Measurements from ENCODE around the gene AAMP. TPM values are rescaled to one million over a fixed set of nuclear protein-coding genes. Genes with fewer than 3 reads are reported as not detected.

AAMP gene
- total RNA-seq, 1 donor from 2014 or later: 79.2 TPM

GRCh38 chr2:218271487-218271797 is 1.5 kb upstream of the AAMP start:
- H3K36me3 Mint-ChIP-seq (ENCODE audit: insufficient read depth): peaks cover 13% of the 10 kb centered on the region
- TF ChIP-seq, protein P1, sequence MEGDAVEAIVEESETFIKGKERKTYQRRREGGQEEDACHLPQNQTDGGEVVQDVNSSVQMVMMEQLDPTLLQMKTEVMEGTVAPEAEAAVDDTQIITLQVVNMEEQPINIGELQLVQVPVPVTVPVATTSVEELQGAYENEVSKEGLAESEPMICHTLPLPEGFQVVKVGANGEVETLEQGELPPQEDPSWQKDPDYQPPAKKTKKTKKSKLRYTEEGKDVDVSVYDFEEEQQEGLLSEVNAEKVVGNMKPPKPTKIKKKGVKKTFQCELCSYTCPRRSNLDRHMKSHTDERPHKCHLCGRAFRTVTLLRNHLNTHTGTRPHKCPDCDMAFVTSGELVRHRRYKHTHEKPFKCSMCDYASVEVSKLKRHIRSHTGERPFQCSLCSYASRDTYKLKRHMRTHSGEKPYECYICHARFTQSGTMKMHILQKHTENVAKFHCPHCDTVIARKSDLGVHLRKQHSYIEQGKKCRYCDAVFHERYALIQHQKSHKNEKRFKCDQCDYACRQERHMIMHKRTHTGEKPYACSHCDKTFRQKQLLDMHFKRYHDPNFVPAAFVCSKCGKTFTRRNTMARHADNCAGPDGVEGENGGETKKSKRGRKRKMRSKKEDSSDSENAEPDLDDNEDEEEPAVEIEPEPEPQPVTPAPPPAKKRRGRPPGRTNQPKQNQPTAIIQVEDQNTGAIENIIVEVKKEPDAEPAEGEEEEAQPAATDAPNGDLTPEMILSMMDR (IDR thresholded peaks at IDR 0.05; ENCODE audit: unreplicated experiment): no peak
- peak overlapping the region; percentile 97 for H3K27ac Mint-ChIP-seq
- no peak for DNase-seq (ENCODE audit: low spot score, unreplicated experiment)
- peaks cover 19% of the 10 kb centered on the region for H3K4me1 Mint-ChIP-seq (ENCODE audit: low read depth)
- H3K27me3 Mint-ChIP-seq: no peaks in the 10 kb centered on the region
- H3K9me3 Mint-ChIP-seq (ENCODE audit: low read depth): no peaks in the 10 kb centered on the region
- H3K4me3 Mint-ChIP-seq (ENCODE audit: low read depth): peak overlapping the region; percentile 94

DNA sequence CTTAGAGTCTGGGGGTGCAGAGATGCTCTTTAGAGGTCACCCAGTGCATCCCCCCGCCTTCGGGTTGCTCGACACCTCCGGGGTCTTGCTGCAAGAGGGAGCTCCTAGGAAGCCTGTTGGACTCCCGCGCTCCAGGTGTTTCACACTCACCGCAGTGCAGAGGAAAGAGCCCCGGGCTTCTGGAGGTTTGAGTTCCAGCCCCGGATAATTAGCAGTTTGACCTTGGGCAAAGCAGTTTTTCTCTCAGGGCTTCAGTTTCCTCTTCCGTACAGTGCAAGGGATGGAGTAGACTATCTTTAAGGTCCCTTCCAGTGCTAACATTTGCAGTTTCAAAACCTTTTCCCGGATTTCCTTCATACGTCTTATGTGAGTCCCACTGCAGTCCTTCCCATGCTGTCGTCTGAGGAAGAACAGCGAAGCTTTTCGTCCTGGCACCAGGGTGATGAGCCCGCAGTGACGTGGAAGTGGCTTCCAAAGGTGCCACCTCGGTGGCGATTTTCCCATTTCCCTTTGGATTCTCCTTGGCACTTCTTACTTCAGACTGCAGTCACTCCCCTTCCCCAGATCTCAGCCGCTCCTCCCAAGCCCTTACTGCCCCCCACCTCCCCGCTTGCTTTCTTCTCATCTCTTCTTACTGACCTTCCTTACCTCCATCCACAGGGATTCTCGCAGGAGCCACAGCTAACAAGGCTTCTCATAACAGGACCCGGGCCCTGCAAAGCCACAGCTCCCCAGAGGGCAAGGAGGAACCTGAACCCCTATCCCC is 967 bp upstream of the AAMP start:
- Mint-ChIP-seq H3K27me3 (no peaks in the 10 kb centered on the region), H3K27ac (peak overlapping the region; percentile 97), H3K4me1 (ENCODE audit: low read depth) (peaks cover 19% of the 10 kb centered on the region), H3K4me3 (ENCODE audit: low read depth) (peak overlapping the region; percentile 94), H3K36me3 (ENCODE audit: insufficient read depth) (peaks cover 15% of the 10 kb centered on the region), H3K9me3 (ENCODE audit: low read depth) (no peaks in the 10 kb centered on the region)
- TF ChIP-seq, protein P1 (IDR thresholded peaks at IDR 0.05; ENCODE audit: unreplicated experiment): no peak
- no peak for DNase-seq (ENCODE audit: low spot score, unreplicated experiment)

GRCh38 chr2:218267259-218267658 is 2.7 kb downstream of the AAMP start:
- peaks cover 19% of the 10 kb centered on the region for H3K36me3 Mint-ChIP-seq (ENCODE audit: insufficient read depth)
- TF ChIP-seq, protein P1 (IDR thresholded peaks at IDR 0.05; ENCODE audit: unreplicated experiment): no peak
- DNase-seq (ENCODE audit: low spot score, unreplicated experiment): no peak
- H3K4me3 Mint-ChIP-seq (ENCODE audit: low read depth): peak overlapping the region; percentile 44
- H3K9me3 Mint-ChIP-seq (ENCODE audit: low read depth): no peaks in the 10 kb centered on the region
- H3K27me3 Mint-ChIP-seq: no peaks in the 10 kb centered on the region
- peak overlapping the region; percentile 56 for H3K27ac Mint-ChIP-seq
- H3K4me1 Mint-ChIP-seq (ENCODE audit: low read depth): peaks cover 22% of the 10 kb centered on the region

DNA sequence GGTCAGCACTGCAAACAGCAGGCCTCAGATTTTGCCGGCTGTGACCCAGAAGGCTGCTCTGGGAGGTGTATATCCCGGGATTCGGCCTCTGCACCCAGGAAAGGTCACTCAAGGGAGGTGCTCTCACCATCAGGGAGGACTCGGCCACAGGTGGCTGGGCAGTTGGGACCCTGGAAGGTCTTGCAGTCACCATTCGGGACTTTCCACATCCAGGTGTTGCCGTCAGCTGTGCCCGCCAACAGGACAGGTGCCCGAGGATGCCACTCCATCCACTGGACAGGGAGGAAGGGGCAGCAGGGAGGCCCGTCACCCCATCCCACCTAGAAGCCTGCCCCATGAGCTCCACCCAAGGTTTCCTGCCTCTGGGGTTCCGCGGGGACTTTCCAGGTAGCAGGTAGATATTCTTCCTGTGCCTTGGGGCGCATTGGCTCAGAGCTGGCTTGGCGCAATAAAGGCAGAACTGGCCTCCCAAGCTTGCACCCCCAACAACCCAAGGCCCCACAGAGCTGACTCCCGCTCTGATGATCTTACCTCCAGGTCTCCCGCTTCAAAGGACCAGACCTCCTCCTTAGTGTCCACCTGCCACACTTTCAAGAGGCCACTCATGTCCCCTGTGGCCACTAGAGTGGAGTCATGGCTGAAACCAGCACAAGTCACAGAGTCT is 3.5 kb downstream of the AAMP start:
- no peaks in the 10 kb centered on the region for H3K27me3 Mint-ChIP-seq
- H3K4me1 Mint-ChIP-seq (ENCODE audit: low read depth): peaks cover 23% of the 10 kb centered on the region
- no peak for DNase-seq (ENCODE audit: low spot score, unreplicated experiment)
- no peak overlapping the region for H3K27ac Mint-ChIP-seq
- TF ChIP-seq, protein P1 (IDR thresholded peaks at IDR 0.05; ENCODE audit: unreplicated experiment): no peak
- H3K9me3 Mint-ChIP-seq (ENCODE audit: low read depth): no peaks in the 10 kb centered on the region
- H3K4me3 Mint-ChIP-seq (ENCODE audit: low read depth): no peak overlapping the region
- peaks cover 19% of the 10 kb centered on the region for H3K36me3 Mint-ChIP-seq (ENCODE audit: insufficient read depth)

- peak overlapping the region; percentile 49 for H3K27ac Mint-ChIP-seq
- H3K27me3 Mint-ChIP-seq: no peaks in the 10 kb centered on the region
- TF ChIP-seq, protein P1 (IDR thresholded peaks at IDR 0.05; ENCODE audit: unreplicated experiment): no peak
- no peak for DNase-seq (ENCODE audit: low spot score, unreplicated experiment)
- H3K36me3 Mint-ChIP-seq (ENCODE audit: insufficient read depth): peaks cover 19% of the 10 kb centered on the region
- H3K4me1 Mint-ChIP-seq (ENCODE audit: low read depth): peaks cover 24% of the 10 kb centered on the region
- no peaks in the 10 kb centered on the region for H3K9me3 Mint-ChIP-seq (ENCODE audit: low read depth)
- no peak overlapping the region for H3K4me3 Mint-ChIP-seq (ENCODE audit: low read depth)
Observed at GRCh38 chr2:218265626-218266025, 4.3 kb downstream of the AAMP start.

All from progenitor cell of endocrine pancreas (in vitro differentiated cells).